IgD-negative memory B cell (primary cell): ENCODE measurements around the gene RCAN3. TPM values are rescaled to one million over a fixed set of nuclear protein-coding genes. Genes with fewer than 3 reads are reported as not detected.
"Not testable (repeated sequence)": the region's sequence is repeated elsewhere in the genome, so short reads cannot be mapped to it uniquely, and the experiment has no call there.

Source experiments
- H3K27ac Mint-ChIP-seq, 3 donors: one replicate each; pipeline ENCODE4 v1.8.0; 2020 to 2022; ENCODE audit warnings: mild to moderate bottlenecking in 3 of 3, mixed read lengths in 3 of 3, moderate library complexity in 1 of 3
- H3K27me3 Mint-ChIP-seq: one replicate; pipeline ENCODE4 v1.8.0; 2021; ENCODE audit warnings: mixed read lengths
- H3K36me3 Mint-ChIP-seq: one replicate; pipeline ENCODE4 v1.8.0; 2020; ENCODE audit warnings: mild to moderate bottlenecking, mixed read lengths
- H3K4me1 Mint-ChIP-seq, 3 donors: one replicate each; pipeline ENCODE4 v1.8.0; 2020 to 2022; ENCODE audit warnings: mixed read lengths in 3 of 3, mild to moderate bottlenecking in 1 of 3
- H3K4me3 Mint-ChIP-seq, 4 donors: one replicate each; pipeline ENCODE4 v1.8.0; 2020 to 2022; ENCODE audit warnings: mild to moderate bottlenecking in 4 of 4, mixed read lengths in 4 of 4, moderate library complexity in 3 of 4
- H3K9me3 Mint-ChIP-seq, 3 donors: one replicate each; pipeline ENCODE4 v1.8.0; 2020 to 2021; ENCODE audit warnings: mixed read lengths in 3 of 3, mild to moderate bottlenecking in 1 of 3
- polyA plus RNA-seq: library from polyadenylated mRNA; unstranded; fragments of 300-500 nt; fragmentation: Illumina TruSeq; gene quantifications from one replicate; pipeline ENCODE4 v1.2.3, GENCODE V29; 2021

The RCAN3 gene
- polyA plus RNA-seq: 36.1 TPM

- H3K4me1 Mint-ChIP-seq: peaks cover 42 to 48% (median 48%) of the 10 kb centered on the region in 3 donors
- peak within 1 kb of the TSS; percentile 75 to 95 (median 90) for H3K27ac Mint-ChIP-seq
- peaks cover 0 to 3% (median 0%) of the 10 kb centered on the region in 3 donors for H3K9me3 Mint-ChIP-seq
- no peaks in the 10 kb centered on the region for H3K27me3 Mint-ChIP-seq
- peaks cover 4% of the 10 kb centered on the region for H3K36me3 Mint-ChIP-seq
- peak within 1 kb of the TSS; percentile 92 to 97 (median 95) for H3K4me3 Mint-ChIP-seq
These were observed at the start of gene RCAN3 for GRCh38 chr1:24502709-24503058. RCAN3 (plus strand) TSS chr1:24502836; CDS start chr1:24514373, 11,537 bp downstream.

- peaks cover 0 to 1% (median 0%) of the 10 kb centered on the region in 3 donors for H3K4me1 Mint-ChIP-seq
- H3K27ac Mint-ChIP-seq: no peak overlapping the region
- H3K27me3 Mint-ChIP-seq: no peaks in the 10 kb centered on the region
- H3K9me3 Mint-ChIP-seq: no peaks in the 10 kb centered on the region
- H3K36me3 Mint-ChIP-seq: peaks cover 4% of the 10 kb centered on the region
- H3K4me3 Mint-ChIP-seq: no peak overlapping the region
These were observed 49.6 kb upstream of the RCAN3 start for GRCh38 chr1:24452922-24453485.

GRCh38 chr1:24454673-24455072, 48.0 kb upstream of the RCAN3 start:
- Mint-ChIP-seq H3K9me3 (no peaks in the 10 kb centered on the region), H3K4me1 (peaks cover 0 to 1% (median 0%) of the 10 kb centered on the region in 3 donors), H3K27me3 (no peaks in the 10 kb centered on the region), H3K27ac (peak overlapping the region in 1 of 3 donors; percentile 25), H3K36me3 (peaks cover 6% of the 10 kb centered on the region), H3K4me3 (peak overlapping the region in 1 of 4 donors; percentile 2)

GRCh38 chr1:24455272-24455671, 47.4 kb upstream of the RCAN3 start:
- Mint-ChIP-seq H3K27me3 (no peaks in the 10 kb centered on the region), H3K9me3 (no peaks in the 10 kb centered on the region), H3K4me3 (no peak overlapping the region), H3K4me1 (peaks cover 0 to 1% (median 0%) of the 10 kb centered on the region in 3 donors), H3K36me3 (peaks cover 12% of the 10 kb centered on the region), H3K27ac (no peak overlapping the region)

GRCh38 chr1:24457866-24458265, 44.8 kb upstream of the RCAN3 start:
- H3K27ac Mint-ChIP-seq: no peak overlapping the region
- H3K9me3 Mint-ChIP-seq: no peaks in the 10 kb centered on the region
- H3K27me3 Mint-ChIP-seq: no peaks in the 10 kb centered on the region
- H3K36me3 Mint-ChIP-seq: peaks cover 20% of the 10 kb centered on the region
- no peak overlapping the region for H3K4me3 Mint-ChIP-seq
- no peaks in the 10 kb centered on the region for H3K4me1 Mint-ChIP-seq

GRCh38 chr1:24459551-24460266, 42.9 kb upstream of the RCAN3 start:
- H3K27ac Mint-ChIP-seq: no peak overlapping the region
- no peak overlapping the region for H3K4me3 Mint-ChIP-seq
- H3K36me3 Mint-ChIP-seq: peaks cover 20% of the 10 kb centered on the region
- H3K9me3 Mint-ChIP-seq: no peaks in the 10 kb centered on the region
- peaks cover 0 to 8% (median 4%) of the 10 kb centered on the region in 3 donors for H3K4me1 Mint-ChIP-seq
- no peaks in the 10 kb centered on the region for H3K27me3 Mint-ChIP-seq

- H3K36me3 Mint-ChIP-seq: peaks cover 24% of the 10 kb centered on the region
- H3K27me3 Mint-ChIP-seq, H3K9me3 Mint-ChIP-seq, H3K4me3 Mint-ChIP-seq, H3K27ac Mint-ChIP-seq: not testable (repeated sequence)
- H3K4me1 Mint-ChIP-seq: peaks cover 2 to 11% (median 8%) of the 10 kb centered on the region in 3 donors
These were observed 40.5 kb upstream of the RCAN3 start for GRCh38 chr1:24462128-24462527.

- H3K4me1 Mint-ChIP-seq: peaks cover 2 to 11% (median 8%) of the 10 kb centered on the region in 3 donors
These were observed 38.6 kb upstream of the RCAN3 start for GRCh38 chr1:24463776-24464735.

GRCh38 chr1:24465099-24465498, 37.5 kb upstream of the RCAN3 start:
- peaks cover 22% of the 10 kb centered on the region for H3K36me3 Mint-ChIP-seq
- peaks cover 2 to 11% (median 8%) of the 10 kb centered on the region in 3 donors for H3K4me1 Mint-ChIP-seq
- H3K27ac Mint-ChIP-seq: peak overlapping the region in 1 of 3 donors; percentile 28
- no peaks in the 10 kb centered on the region for H3K27me3 Mint-ChIP-seq
- H3K4me3 Mint-ChIP-seq: peak overlapping the region in 1 of 4 donors; percentile 46
- H3K9me3 Mint-ChIP-seq: peaks cover 0 to 5% (median 0%) of the 10 kb centered on the region in 3 donors

More at GRCh38 chr1:24463776-24464735, 38.6 kb upstream of the RCAN3 start:
- Mint-ChIP-seq H3K27me3 (no peaks in the 10 kb centered on the region), H3K36me3 (peaks cover 28% of the 10 kb centered on the region), H3K9me3 (no peaks in the 10 kb centered on the region), H3K4me3 (no peak overlapping the region), H3K27ac (peak overlapping the region in 1 of 3 donors; percentile 32)

- Mint-ChIP-seq H3K36me3 (peaks cover 16% of the 10 kb centered on the region), H3K4me3 (no peak overlapping the region), H3K27ac (no peak overlapping the region), H3K4me1 (peaks cover 2 to 11% (median 8%) of the 10 kb centered on the region in 3 donors), H3K27me3 (no peaks in the 10 kb centered on the region), H3K9me3 (peaks cover 0 to 5% (median 0%) of the 10 kb centered on the region in 3 donors)
These were observed 37.0 kb upstream of the RCAN3 start for GRCh38 chr1:24465638-24466037.

GRCh38 chr1:24468685-24469316, 33.8 kb upstream of the RCAN3 start:
- Mint-ChIP-seq H3K4me3 (no peak overlapping the region), H3K27me3 (no peaks in the 10 kb centered on the region), H3K36me3 (peaks cover 16% of the 10 kb centered on the region), H3K4me1 (peaks cover 2 to 9% (median 7%) of the 10 kb centered on the region in 3 donors), H3K9me3 (peaks cover 0 to 5% (median 0%) of the 10 kb centered on the region in 3 donors), H3K27ac (peak overlapping the region in 1 of 3 donors; percentile 32)

- peaks cover 16% of the 10 kb centered on the region for H3K36me3 Mint-ChIP-seq
- no peak overlapping the region for H3K27ac Mint-ChIP-seq
These were observed 32.0 kb upstream of the RCAN3 start for GRCh38 chr1:24470592-24470991.

GRCh38 chr1:24472527-24473251, 29.9 kb upstream of the RCAN3 start:
- H3K4me1 Mint-ChIP-seq: peaks cover 0 to 4% (median 0%) of the 10 kb centered on the region in 3 donors
- peaks cover 8% of the 10 kb centered on the region for H3K36me3 Mint-ChIP-seq
- peaks cover 0 to 5% (median 0%) of the 10 kb centered on the region in 3 donors for H3K9me3 Mint-ChIP-seq
- no peaks in the 10 kb centered on the region for H3K27me3 Mint-ChIP-seq
- peak overlapping the region in 1 of 3 donors; percentile 62 for H3K27ac Mint-ChIP-seq
- H3K4me3 Mint-ChIP-seq: no peak overlapping the region

More at GRCh38 chr1:24470592-24470991, 32.0 kb upstream of the RCAN3 start:
- Mint-ChIP-seq H3K4me3 (no peak overlapping the region), H3K4me1 (peaks cover 0 to 2% (median 0%) of the 10 kb centered on the region in 3 donors), H3K27me3 (no peaks in the 10 kb centered on the region), H3K9me3 (peaks cover 0 to 5% (median 0%) of the 10 kb centered on the region in 3 donors)

GRCh38 chr1:24474193-24474592, 28.4 kb upstream of the RCAN3 start:
- H3K4me1 Mint-ChIP-seq: peaks cover 0 to 4% (median 0%) of the 10 kb centered on the region in 3 donors
- H3K27me3 Mint-ChIP-seq: no peaks in the 10 kb centered on the region
- H3K9me3 Mint-ChIP-seq: peaks cover 0 to 5% (median 0%) of the 10 kb centered on the region in 3 donors
- no peak overlapping the region for H3K4me3 Mint-ChIP-seq
- peaks cover 8% of the 10 kb centered on the region for H3K36me3 Mint-ChIP-seq
- no peak overlapping the region for H3K27ac Mint-ChIP-seq
